ENCODE measurements around the gene PSAP.

Gene PSAP

DNA sequence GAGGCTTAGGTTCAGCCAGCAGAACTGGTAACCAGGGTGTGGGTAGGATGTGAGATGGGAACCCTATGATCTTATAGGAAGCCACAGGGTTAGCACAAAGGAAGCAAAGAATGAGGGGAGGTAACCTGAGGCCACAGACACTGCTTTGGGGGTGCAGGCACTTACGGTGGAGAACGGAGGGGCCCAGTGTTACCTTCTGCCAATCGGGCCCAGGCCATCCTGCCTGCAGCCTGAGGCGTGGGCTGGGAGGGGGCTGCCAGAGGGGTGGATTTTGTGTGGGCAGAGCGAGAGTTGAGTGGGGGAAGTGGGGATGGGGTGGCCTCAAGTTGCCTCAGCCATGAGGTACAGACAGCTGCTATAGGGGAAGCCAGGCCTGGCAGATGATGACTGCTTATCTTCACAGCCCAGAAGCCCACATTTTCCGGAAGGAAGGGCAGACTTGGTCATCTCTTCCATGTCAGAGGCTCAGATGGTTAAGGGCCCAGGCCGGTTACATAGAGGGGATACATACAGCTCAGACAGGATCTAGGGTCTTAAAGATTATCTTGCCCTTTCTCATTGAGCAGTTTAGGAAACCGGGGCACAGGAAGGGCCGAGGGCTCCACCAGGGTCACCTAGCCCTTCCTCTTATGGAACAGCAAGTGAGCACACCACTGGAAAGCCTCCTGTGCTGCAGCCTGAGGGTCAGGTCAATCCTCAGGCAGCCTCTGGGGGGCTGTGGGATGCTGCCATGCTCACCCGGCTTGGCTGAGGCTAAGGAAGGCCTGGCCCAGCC is 53.3 kb downstream of the PSAP start:
- Histone ChIP-seq H3K4me2 (ENCODE audit: low read length) (no peak overlapping the region), H3K4me1 (ENCODE audit: low read length) (peaks cover 35% of the 10 kb centered on the region), H4K20me1 (ENCODE audit: insufficient read depth, low read length) (no peaks in the 10 kb centered on the region), H3K9ac (ENCODE audit: low read length) (no peak overlapping the region), H3K27me3 (ENCODE audit: low read depth, low read length) (peaks cover 22% of the 10 kb centered on the region; the same call in 1 of the 2 replicates), H3K79me2 (ENCODE audit: low read length) (no peaks in the 10 kb centered on the region), H3K36me3 (replicated peaks; ENCODE audit: low read depth, low read length) (no peaks in the 10 kb centered on the region), H3K4me3 (ENCODE audit: low read length) (no peak overlapping the region), H3K27ac (ENCODE audit: low read length) (no peak overlapping the region), H3K9me3 (ENCODE audit: insufficient read depth, low read length) (no peaks in the 10 kb centered on the region), H2AFZ (ENCODE audit: low read depth, low read length) (no peak overlapping the region)
- TF ChIP-seq, protein P1, sequence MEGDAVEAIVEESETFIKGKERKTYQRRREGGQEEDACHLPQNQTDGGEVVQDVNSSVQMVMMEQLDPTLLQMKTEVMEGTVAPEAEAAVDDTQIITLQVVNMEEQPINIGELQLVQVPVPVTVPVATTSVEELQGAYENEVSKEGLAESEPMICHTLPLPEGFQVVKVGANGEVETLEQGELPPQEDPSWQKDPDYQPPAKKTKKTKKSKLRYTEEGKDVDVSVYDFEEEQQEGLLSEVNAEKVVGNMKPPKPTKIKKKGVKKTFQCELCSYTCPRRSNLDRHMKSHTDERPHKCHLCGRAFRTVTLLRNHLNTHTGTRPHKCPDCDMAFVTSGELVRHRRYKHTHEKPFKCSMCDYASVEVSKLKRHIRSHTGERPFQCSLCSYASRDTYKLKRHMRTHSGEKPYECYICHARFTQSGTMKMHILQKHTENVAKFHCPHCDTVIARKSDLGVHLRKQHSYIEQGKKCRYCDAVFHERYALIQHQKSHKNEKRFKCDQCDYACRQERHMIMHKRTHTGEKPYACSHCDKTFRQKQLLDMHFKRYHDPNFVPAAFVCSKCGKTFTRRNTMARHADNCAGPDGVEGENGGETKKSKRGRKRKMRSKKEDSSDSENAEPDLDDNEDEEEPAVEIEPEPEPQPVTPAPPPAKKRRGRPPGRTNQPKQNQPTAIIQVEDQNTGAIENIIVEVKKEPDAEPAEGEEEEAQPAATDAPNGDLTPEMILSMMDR (IDR thresholded peaks at IDR 0.05; ENCODE audit: low read depth, low read length), result no peak
- TF ChIP-seq EZH2phosphoT487 (IDR thresholded peaks at IDR 0.05; ENCODE audit: low read depth), result no peak

DNA sequence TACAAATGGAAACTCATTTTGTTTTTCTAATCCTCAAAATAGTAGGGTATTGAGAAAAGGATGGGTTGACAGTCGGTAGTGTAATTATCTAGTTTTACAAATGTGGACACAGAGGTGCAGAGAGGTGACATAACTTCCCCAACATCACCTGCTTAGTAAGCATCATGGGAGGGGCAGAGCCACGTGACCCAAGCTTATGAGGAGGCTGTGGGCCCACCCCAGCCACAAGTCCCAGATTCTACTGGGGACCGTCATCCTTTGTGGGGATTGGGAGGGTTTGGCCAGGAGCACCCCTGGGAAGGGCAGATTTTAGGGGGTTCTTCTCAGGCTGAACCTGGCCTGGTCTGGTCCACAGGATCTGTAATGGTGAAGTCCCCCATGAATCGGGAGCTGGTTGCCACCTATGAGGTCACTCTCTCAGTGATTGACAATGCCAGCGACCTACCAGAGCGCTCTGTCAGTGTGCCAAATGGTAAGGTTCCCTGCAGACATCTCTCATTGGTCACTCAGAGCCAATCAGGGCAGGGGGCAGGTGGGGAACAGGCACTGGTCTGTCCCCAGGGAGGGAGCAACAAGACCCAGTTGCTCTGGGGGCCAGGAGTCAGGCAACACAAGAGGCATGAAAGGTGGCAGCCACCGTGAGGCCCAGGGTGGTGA is 54.2 kb downstream of the PSAP start:
- Histone ChIP-seq H3K9me3 (ENCODE audit: insufficient read depth, low read length) (no peaks in the 10 kb centered on the region), H3K27me3 (ENCODE audit: low read depth, low read length) (peaks cover 22% of the 10 kb centered on the region), H3K4me1 (ENCODE audit: low read length) (peaks cover 27% of the 10 kb centered on the region), H3K27ac (ENCODE audit: low read length) (no peak overlapping the region), H3K9ac (ENCODE audit: low read length) (no peak overlapping the region), H2AFZ (ENCODE audit: low read depth, low read length) (no peak overlapping the region), H3K4me2 (ENCODE audit: low read length) (no peak overlapping the region), H3K79me2 (ENCODE audit: low read length) (no peaks in the 10 kb centered on the region), H3K36me3 (replicated peaks; ENCODE audit: low read depth, low read length) (no peaks in the 10 kb centered on the region), H4K20me1 (ENCODE audit: insufficient read depth, low read length) (no peaks in the 10 kb centered on the region), H3K4me3 (ENCODE audit: low read length) (no peak overlapping the region)
- TF ChIP-seq EZH2phosphoT487 (IDR thresholded peaks at IDR 0.05; ENCODE audit: low read depth), result no peak
- TF ChIP-seq, protein P1 (IDR thresholded peaks at IDR 0.05; ENCODE audit: low read depth, low read length), result no peak

DNA sequence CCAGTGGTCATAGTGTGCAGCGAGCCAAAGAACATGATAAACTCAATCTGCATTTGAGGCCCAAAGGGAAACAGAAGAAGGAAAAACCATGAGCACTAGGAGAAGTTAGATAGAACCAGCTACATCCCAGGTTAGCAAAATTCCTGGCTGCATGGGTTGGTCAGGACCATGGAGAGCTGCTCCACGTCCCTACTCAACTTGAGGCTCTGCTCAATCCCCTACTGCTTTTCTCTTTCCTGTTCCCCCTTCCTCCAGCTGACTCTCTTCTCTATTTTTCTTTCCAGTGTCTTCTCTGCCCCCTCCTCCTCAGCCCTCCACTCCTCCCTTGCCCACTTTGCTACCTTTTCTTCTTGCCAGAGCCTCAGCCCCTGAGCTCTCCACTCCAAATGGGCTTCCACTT is 55.8 kb downstream of the PSAP start:
- Histone ChIP-seq H3K4me1 (ENCODE audit: low read length) (peaks cover 24% of the 10 kb centered on the region), H3K9ac (ENCODE audit: low read length) (no peak overlapping the region), H3K27me3 (ENCODE audit: low read depth, low read length) (peaks cover 21% of the 10 kb centered on the region), H3K9me3 (ENCODE audit: insufficient read depth, low read length) (no peaks in the 10 kb centered on the region), H4K20me1 (ENCODE audit: insufficient read depth, low read length) (no peaks in the 10 kb centered on the region), H2AFZ (ENCODE audit: low read depth, low read length) (no peak overlapping the region), H3K4me3 (ENCODE audit: low read length) (no peak overlapping the region), H3K36me3 (replicated peaks; ENCODE audit: low read depth, low read length) (no peaks in the 10 kb centered on the region), H3K27ac (ENCODE audit: low read length) (no peak overlapping the region), H3K4me2 (ENCODE audit: low read length) (no peak overlapping the region), H3K79me2 (ENCODE audit: low read length) (no peaks in the 10 kb centered on the region)
- TF ChIP-seq, protein P1 (IDR thresholded peaks at IDR 0.05; ENCODE audit: low read depth, low read length), result no peak
- no peak for TF ChIP-seq EZH2phosphoT487 (IDR thresholded peaks at IDR 0.05; ENCODE audit: low read depth)

DNA sequence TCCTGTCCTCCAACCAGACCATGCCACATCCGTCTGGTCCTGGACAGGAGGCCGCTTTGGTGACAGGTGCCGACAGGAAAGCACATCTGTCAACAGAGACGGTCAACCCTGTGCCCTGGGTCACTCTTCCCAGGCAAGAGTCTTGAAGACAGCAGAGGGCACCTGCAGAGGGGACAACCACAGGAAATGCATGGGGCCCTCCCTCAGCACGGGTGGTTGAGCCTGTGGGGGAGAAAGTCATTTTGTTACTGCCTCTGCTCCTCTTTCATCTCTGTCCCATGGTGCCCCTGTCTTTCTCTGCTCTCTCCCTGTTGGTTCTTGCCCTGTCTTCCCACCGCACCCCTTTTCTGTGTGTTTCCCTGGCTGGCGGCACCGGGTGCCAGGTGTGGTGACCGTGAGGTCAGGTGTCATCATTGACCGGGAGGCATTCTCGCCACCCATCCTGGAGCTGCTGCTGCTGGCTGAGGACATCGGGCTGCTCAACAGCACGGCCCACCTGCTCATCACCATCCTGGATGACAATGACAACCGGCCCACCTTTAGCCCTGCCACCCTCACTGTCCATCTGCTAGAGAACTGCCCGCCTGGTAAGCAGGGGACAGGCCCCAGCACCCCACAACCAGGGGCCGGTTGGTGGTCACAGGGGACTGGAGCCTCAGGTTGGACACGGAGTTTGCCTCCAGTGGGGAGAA is 60.2 kb downstream of the PSAP start:
- Histone ChIP-seq H3K9ac (ENCODE audit: low read length) (peak overlapping the region; percentile 22; the same call in 1 of the 2 replicates), H3K79me2 (ENCODE audit: low read length) (no peaks in the 10 kb centered on the region), H3K27ac (ENCODE audit: low read length) (no peak overlapping the region), H3K36me3 (replicated peaks; ENCODE audit: low read depth, low read length) (no peaks in the 10 kb centered on the region), H3K9me3 (ENCODE audit: insufficient read depth, low read length) (no peaks in the 10 kb centered on the region), H2AFZ (ENCODE audit: low read depth, low read length) (no peak overlapping the region), H3K27me3 (ENCODE audit: low read depth, low read length) (peaks cover 32% of the 10 kb centered on the region), H3K4me3 (ENCODE audit: low read length) (peak overlapping the region; percentile 75), H4K20me1 (ENCODE audit: insufficient read depth, low read length) (no peaks in the 10 kb centered on the region), H3K4me2 (ENCODE audit: low read length) (peak overlapping the region; percentile 99), H3K4me1 (ENCODE audit: low read length) (peaks cover 16% of the 10 kb centered on the region)
- TF ChIP-seq, protein P1 (IDR thresholded peaks at IDR 0.05; ENCODE audit: low read depth, low read length), result no peak
- TF ChIP-seq EZH2phosphoT487 (IDR thresholded peaks at IDR 0.05; ENCODE audit: low read depth), result no peak

All from OCI-LY3 (cell line).